IPS DF 6.9 (cell line): ENCODE measurements around the gene GALNT17.

Source experiments
- DNase-seq: peaks from one replicate; pipeline ENCODE4 v3.0.0-alpha.2; 2013; ENCODE audit warnings: low read depth, low spot score
- H3K27ac ChIP-seq: one replicate; pipeline ENCODE4 v1.5.1; 2013; ENCODE audit warnings: low read length, control low read depth
- H3K27me3 ChIP-seq: 2 replicates; pipeline ENCODE4 v1.6.1; 2013; ENCODE audit warnings: mild to moderate bottlenecking, low read length; ENCODE audit not compliant: control insufficient read depth, insufficient read depth
- H3K36me3 ChIP-seq: 2 replicates; pipeline ENCODE4 v1.6.1; 2013; ENCODE audit warnings: low read length; ENCODE audit not compliant: control insufficient read depth, insufficient read depth
- H3K4me1 ChIP-seq: 2 replicates; pipeline ENCODE4 v1.6.1; 2013; ENCODE audit warnings: low read length; ENCODE audit not compliant: control insufficient read depth, insufficient read depth
- H3K4me3 ChIP-seq: 2 replicates; pipeline ENCODE4 v1.5.1; 2013; ENCODE audit warnings: mild to moderate bottlenecking, low read length
- H3K9me3 ChIP-seq: 2 replicates; pipeline ENCODE4 v1.6.1; 2013; ENCODE audit warnings: low read length, inconsistent platforms; ENCODE audit not compliant: control insufficient read depth, insufficient read depth
- WGBS: extraction: QIAGEN DNeasy Blood & Tissue Kit; methylation state at CpG from one replicate; pipeline ENCODE4 v1.1.7; 2013; ENCODE audit warnings: mixed read lengths, missing lambda C conversion rate; ENCODE audit not compliant: insufficient read length, insufficient coverage; 5-methylcytosine and 5-hydroxymethylcytosine counted together

GALNT17 gene

DNA sequence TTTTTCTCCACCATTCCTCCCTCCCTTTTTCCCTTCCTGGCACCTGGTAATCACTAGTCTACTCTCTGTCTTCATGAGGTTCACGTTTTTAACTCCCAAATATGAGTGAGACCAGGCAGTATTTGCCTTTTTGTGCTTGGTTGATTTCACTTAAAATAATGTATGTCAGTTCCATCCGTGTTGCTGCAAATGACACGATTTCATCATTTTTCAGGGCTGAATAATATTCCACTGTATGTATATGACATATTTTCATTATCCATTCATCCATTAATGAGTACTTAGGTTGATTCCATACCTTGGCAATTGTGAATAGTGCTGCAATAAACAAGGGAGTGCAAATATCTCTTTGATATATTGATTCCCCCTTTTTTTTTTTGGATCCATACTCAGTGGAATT lies 25.8 kb downstream of the GALNT17 start:
- Histone ChIP-seq H3K4me1 (no peaks in the 10 kb centered on the region), H3K27me3 (no peaks in the 10 kb centered on the region), H3K9me3 (no peaks in the 10 kb centered on the region), H3K27ac (no peak overlapping the region), H3K4me3 (no peak overlapping the region), H3K36me3 (no peaks in the 10 kb centered on the region; the same call in 1 of the 2 replicates)
- DNase-seq = no peak
- no CpG with 5 or more reads among the region's 3 CpGs for WGBS

- no peak for DNase-seq
- Histone ChIP-seq H3K4me3 (no peak overlapping the region), H3K4me1 (no peaks in the 10 kb centered on the region), H3K27ac (no peak overlapping the region), H3K27me3 (no peaks in the 10 kb centered on the region), H3K36me3 (no peaks in the 10 kb centered on the region), H3K9me3 (no peaks in the 10 kb centered on the region)
- WGBS = no CpG with 5 or more reads among the region's 6 CpGs
Measured at GRCh38 chr7:71165708-71166107, 33.8 kb downstream of the GALNT17 start.

DNA sequence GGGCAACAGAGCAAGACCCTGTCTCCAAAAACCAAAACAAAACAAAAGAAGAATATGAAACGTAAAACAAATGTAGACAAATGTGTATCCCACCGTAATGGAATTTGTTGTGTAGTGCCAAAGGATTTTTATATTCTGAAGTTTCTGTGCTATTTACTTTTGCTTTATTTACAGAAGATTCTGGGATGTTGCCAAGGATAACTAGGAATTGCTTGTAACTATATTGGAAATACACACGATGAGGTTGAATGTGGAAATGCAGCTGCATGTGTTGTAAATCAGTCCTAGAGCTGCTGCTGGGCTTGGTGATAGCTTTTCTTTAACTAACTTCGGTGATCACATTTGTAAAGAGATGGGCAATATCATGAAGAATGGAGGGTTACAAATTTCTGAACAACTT lies 39.5 kb downstream of the GALNT17 start:
- no peak overlapping the region for H3K4me3 ChIP-seq
- no peak overlapping the region for H3K27ac ChIP-seq
- no peaks in the 10 kb centered on the region for H3K27me3 ChIP-seq
- no CpG with 5 or more reads among the region's 4 CpGs for WGBS
- no peaks in the 10 kb centered on the region for H3K36me3 ChIP-seq
- no peaks in the 10 kb centered on the region for H3K9me3 ChIP-seq
- H3K4me1 ChIP-seq = peaks cover 3% of the 10 kb centered on the region
- DNase-seq = no peak

DNA sequence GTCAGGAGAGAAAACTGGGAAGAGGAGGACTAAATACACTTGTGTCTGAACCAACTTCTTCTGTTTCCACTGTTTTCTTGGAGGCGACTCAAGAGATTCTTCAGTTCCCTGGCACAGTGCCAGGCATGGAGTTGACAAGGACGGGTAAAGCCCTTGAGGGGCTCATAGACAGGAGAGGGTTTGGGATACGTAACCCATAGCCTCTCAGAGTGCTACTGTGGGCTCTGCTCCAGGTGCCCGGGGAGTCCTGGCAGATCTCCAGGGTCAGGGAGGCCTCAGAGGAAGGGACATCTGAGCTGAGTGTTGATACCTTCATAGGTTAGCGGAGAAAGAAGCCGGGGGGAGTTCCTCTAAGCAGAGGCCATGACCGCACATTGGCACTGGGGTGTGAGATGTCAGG lies 42.0 kb downstream of the GALNT17 start:
- Histone ChIP-seq H3K9me3 (no peaks in the 10 kb centered on the region), H3K36me3 (no peaks in the 10 kb centered on the region), H3K27me3 (no peaks in the 10 kb centered on the region), H3K4me3 (no peak overlapping the region), H3K4me1 (peaks cover 3% of the 10 kb centered on the region), H3K27ac (no peak overlapping the region)
- WGBS = no CpG with 5 or more reads among the region's 7 CpGs
- no peak for DNase-seq

DNA sequence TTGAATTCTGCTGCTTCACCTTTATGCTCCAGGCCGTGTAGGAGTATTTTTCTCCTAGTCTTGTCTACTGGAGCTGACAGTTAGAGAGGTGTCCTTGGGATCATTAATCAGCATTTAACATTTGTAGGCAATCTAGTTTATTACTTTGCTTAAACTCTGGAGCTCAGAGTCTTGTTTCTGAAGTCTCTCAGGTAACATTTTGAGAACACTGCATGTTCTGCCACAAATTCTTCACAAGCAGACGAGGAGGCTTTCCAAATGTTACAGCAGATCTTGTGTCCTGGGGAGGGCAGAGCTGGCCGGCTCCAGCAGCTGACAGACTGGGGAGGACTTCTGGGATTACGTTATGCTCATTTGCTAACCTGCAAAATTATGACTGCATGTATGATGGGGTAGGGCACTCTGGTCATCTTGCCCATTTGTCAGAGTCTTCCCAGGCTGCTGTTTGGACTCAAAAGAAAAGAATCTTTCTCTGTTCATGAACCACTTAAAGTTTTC lies 50.5 kb downstream of the GALNT17 start:
- no peak overlapping the region for H3K4me3 ChIP-seq
- no CpG with 5 or more reads among the region's 4 CpGs for whole genome bisulfite sequencing
- H3K4me1 ChIP-seq = no peaks in the 10 kb centered on the region; the same call in 1 of the 2 replicates
- H3K9me3 ChIP-seq = no peaks in the 10 kb centered on the region
- no peak overlapping the region for H3K27ac ChIP-seq
- no peaks in the 10 kb centered on the region for H3K36me3 ChIP-seq
- no peak for DNase-seq
- no peaks in the 10 kb centered on the region for H3K27me3 ChIP-seq

DNA sequence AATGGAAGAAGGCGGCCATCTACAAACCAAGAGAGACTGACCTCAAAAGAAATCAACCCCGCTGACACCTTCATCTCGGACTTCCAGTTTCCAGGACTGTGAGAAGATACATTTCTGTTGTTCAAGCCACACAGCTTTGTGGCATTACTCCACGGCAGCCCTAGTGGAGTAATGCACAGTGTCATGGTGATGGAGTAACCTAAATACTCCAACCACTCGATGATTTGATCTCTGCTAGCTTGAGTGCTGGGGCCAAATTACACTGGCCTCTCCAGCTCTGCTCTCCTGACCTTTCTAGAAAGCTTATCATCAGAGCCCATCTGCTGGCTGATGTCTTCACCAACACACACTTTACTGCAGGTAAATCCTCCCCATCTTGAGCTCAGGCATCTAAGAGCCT lies 52.2 kb downstream of the GALNT17 start:
- no CpG with 5 or more reads among the region's 5 CpGs for WGBS
- DNase-seq = no peak
- Histone ChIP-seq H3K36me3 (no peaks in the 10 kb centered on the region), H3K9me3 (no peaks in the 10 kb centered on the region), H3K4me1 (no peaks in the 10 kb centered on the region; the same call in 1 of the 2 replicates), H3K27ac (no peak overlapping the region), H3K27me3 (no peaks in the 10 kb centered on the region), H3K4me3 (no peak overlapping the region)

DNA sequence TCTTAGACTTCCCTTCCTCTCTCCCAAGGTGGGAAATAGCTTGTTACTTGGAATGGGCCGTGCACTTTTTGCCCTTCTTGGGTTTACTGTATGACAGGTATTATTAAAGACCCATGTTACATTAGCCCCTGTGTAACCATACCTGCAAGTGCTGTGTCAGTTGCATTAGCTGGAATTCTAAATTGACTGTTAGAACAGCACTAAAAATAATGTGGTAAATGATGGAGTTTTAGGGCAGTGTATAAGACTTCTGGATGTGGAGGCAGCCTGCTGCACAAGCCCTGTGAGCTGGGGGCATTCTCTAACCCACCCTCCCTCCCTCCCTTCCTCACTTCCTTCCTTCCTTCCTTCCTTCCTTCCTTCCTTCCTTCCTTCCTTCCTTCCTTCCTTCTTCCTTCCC lies 52.7 kb downstream of the GALNT17 start:
- no peak for DNase-seq
- no peak overlapping the region for H3K27ac ChIP-seq
- no peaks in the 10 kb centered on the region for H3K9me3 ChIP-seq
- no peaks in the 10 kb centered on the region for H3K27me3 ChIP-seq
- H3K36me3 ChIP-seq = no peaks in the 10 kb centered on the region
- H3K4me1 ChIP-seq = no peaks in the 10 kb centered on the region; the same call in 1 of the 2 replicates
- H3K4me3 ChIP-seq = no peak overlapping the region
- no CpG with 5 or more reads among the region's 1 CpG for WGBS

DNA sequence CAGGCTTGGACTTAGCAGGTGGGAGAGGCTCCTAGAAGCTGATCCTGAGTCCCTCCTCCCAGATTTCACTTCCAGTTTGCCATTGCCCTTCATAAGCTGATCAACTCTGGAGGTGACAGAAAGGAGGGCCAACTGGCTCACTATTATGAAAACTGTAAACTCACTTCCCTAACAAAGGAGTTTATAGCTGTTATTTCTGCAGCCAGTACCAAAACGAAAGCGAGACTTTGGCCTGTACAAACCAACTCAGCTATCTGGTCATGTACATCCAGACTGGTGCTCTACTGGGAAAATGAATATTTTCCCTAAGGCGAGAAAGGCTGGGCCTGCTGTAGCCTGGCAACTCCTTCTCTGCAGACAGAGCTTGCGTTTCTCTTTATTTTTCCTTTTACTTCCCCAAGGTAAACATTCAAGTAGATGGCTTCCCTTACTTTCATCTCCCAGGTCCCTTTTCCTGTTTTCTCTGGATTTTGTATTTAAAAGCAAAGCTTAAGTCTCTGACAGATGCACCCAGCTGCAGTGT lies 54.7 kb downstream of the GALNT17 start:
- Histone ChIP-seq H3K36me3 (no peaks in the 10 kb centered on the region), H3K4me1 (no peaks in the 10 kb centered on the region; the same call in 1 of the 2 replicates), H3K27ac (no peak overlapping the region), H3K4me3 (no peak overlapping the region), H3K27me3 (no peaks in the 10 kb centered on the region), H3K9me3 (no peaks in the 10 kb centered on the region)
- DNase-seq = no peak
- WGBS = no CpG with 5 or more reads among the region's 4 CpGs

GRCh38 chr7:71191771-71192170 lies 59.8 kb downstream of the GALNT17 start:
- no peak overlapping the region for H3K27ac ChIP-seq
- no peak for DNase-seq

GRCh38 chr7:71193099-71193810 lies 61.3 kb downstream of the GALNT17 start:
- no peaks in the 10 kb centered on the region for H3K9me3 ChIP-seq
- H3K4me1 ChIP-seq = no peaks in the 10 kb centered on the region
- H3K36me3 ChIP-seq = no peaks in the 10 kb centered on the region
- no CpG with 5 or more reads among the region's 5 CpGs for WGBS
- no peak for DNase-seq
- H3K4me3 ChIP-seq = no peak overlapping the region
- H3K27me3 ChIP-seq = no peaks in the 10 kb centered on the region
- no peak overlapping the region for H3K27ac ChIP-seq

More at GRCh38 chr7:71191771-71192170, 59.8 kb downstream of the GALNT17 start:
- Histone ChIP-seq H3K4me1 (no peaks in the 10 kb centered on the region; the same call in 1 of the 2 replicates), H3K27me3 (no peaks in the 10 kb centered on the region), H3K9me3 (no peaks in the 10 kb centered on the region), H3K36me3 (no peaks in the 10 kb centered on the region), H3K4me3 (no peak overlapping the region)
- no CpG with 5 or more reads among the region's 6 CpGs for WGBS

DNA sequence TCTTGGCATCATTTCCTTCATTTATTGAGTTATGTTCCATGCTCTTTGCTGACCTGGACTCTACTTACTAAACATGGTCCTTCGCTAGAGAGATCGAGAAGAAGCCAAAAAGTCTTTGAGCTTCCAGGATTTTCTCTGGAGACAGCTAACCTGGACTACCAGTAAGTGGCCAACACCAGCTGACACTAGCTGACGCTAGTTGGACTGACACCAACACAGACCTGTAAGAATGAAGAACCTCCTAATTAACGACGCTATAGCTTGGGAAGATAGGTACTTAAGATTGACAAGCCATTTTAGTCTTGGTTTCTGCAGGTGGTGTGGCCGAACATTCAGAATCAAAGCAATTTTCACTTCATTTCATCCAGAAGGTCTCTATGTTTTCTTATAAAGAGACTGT lies 66.4 kb downstream of the GALNT17 start:
- no peaks in the 10 kb centered on the region for H3K9me3 ChIP-seq
- H3K4me1 ChIP-seq = no peaks in the 10 kb centered on the region
- DNase-seq = no peak
- WGBS = no CpG with 5 or more reads among the region's 6 CpGs
- no peaks in the 10 kb centered on the region for H3K36me3 ChIP-seq
- no peak overlapping the region for H3K4me3 ChIP-seq
- H3K27me3 ChIP-seq = no peaks in the 10 kb centered on the region
- H3K27ac ChIP-seq = no peak overlapping the region
